ENCODE measurements around the gene USP6NL.

USP6NL gene

GRCh38 chr10:11522821-11523245 lies 88.6 kb downstream of the USP6NL start:
- no peak for TF ChIP-seq CTCF (IDR thresholded peaks at IDR 0.05; ENCODE audit: low read depth, low read length, missing control alignments)
- DNase-seq (ENCODE audit: low read depth) = no peak

GRCh38 chr10:11521860-11522259 lies 89.6 kb downstream of the USP6NL start:
- no peak for TF ChIP-seq CTCF (IDR thresholded peaks at IDR 0.05; ENCODE audit: low read depth, low read length, missing control alignments)
- no peak for DNase-seq (ENCODE audit: low read depth)

More at GRCh38 chr10:11522821-11523245, 88.6 kb downstream of the USP6NL start:
- H3K4me3 ChIP-seq (ENCODE audit: low read depth, low read length) = no peak overlapping the region

GRCh38 chr10:11520892-11521291 lies 90.6 kb downstream of the USP6NL start:
- DNase-seq (ENCODE audit: low read depth) = no peak
- no peak overlapping the region for H3K4me3 ChIP-seq (ENCODE audit: low read depth, low read length)
- no peak for TF ChIP-seq CTCF (IDR thresholded peaks at IDR 0.05; ENCODE audit: low read depth, low read length, missing control alignments)

More at GRCh38 chr10:11521860-11522259, 89.6 kb downstream of the USP6NL start:
- no peak overlapping the region for H3K4me3 ChIP-seq (ENCODE audit: low read depth, low read length)

GRCh38 chr10:11517150-11517549 lies 94.3 kb downstream of the USP6NL start:
- H3K4me3 ChIP-seq (ENCODE audit: low read depth, low read length) = no peak overlapping the region
- TF ChIP-seq CTCF (IDR thresholded peaks at IDR 0.05; ENCODE audit: low read depth, low read length, missing control alignments) = no peak
- no peak for DNase-seq (ENCODE audit: low read depth)

- peak; percentile 60 for DNase-seq (ENCODE audit: low read depth)
- TF ChIP-seq CTCF (IDR thresholded peaks at IDR 0.05; ENCODE audit: low read depth, low read length, missing control alignments) = no peak
- no peak overlapping the region for H3K4me3 ChIP-seq (ENCODE audit: low read depth, low read length)
These were observed 95.1 kb downstream of the USP6NL start for GRCh38 chr10:11516431-11516746.

GRCh38 chr10:11515596-11516430 lies 95.6 kb downstream of the USP6NL start:
- H3K4me3 ChIP-seq (ENCODE audit: low read depth, low read length) = no peak overlapping the region
- peak; percentile 61 for DNase-seq (ENCODE audit: low read depth)
- peak; percentile 77 for TF ChIP-seq CTCF (IDR thresholded peaks at IDR 0.05; ENCODE audit: low read depth, low read length, missing control alignments)

- H3K4me3 ChIP-seq (ENCODE audit: low read depth, low read length) = no peak overlapping the region
- no peak for DNase-seq (ENCODE audit: low read depth)
- no peak for TF ChIP-seq CTCF (IDR thresholded peaks at IDR 0.05; ENCODE audit: low read depth, low read length, missing control alignments)
These were observed 97.7 kb downstream of the USP6NL start for GRCh38 chr10:11513727-11514126.
